Endothelial cell (in vitro differentiated cells): Measurements from ENCODE around the gene KMT2E. TPM values are rescaled to one million over a fixed set of nuclear protein-coding genes. Genes with fewer than 3 reads are reported as not detected.

Source experiments
- DNase-seq: peaks from one replicate; pipeline ENCODE4 v3.0.0; 2021; ENCODE audit warnings: low spot score
- H3K27ac Mint-ChIP-seq: one replicate; pipeline ENCODE4 v1.8.0; 2021; ENCODE audit warnings: mixed read lengths, inconsistent platforms; ENCODE audit not compliant: unreplicated experiment
- H3K27me3 Mint-ChIP-seq: one replicate; pipeline ENCODE4 v1.8.0; 2021; ENCODE audit warnings: mild to moderate bottlenecking, moderate library complexity, mixed read lengths, inconsistent platforms; ENCODE audit not compliant: unreplicated experiment
- H3K36me3 Mint-ChIP-seq: one replicate; pipeline ENCODE4 v1.8.0; 2021; ENCODE audit warnings: mild to moderate bottlenecking, low read depth, mixed read lengths, inconsistent platforms; ENCODE audit not compliant: unreplicated experiment
- H3K4me1 Mint-ChIP-seq: one replicate; pipeline ENCODE4 v1.8.0; 2021; ENCODE audit warnings: mild to moderate bottlenecking, mixed read lengths, inconsistent platforms; ENCODE audit not compliant: unreplicated experiment
- H3K4me3 Mint-ChIP-seq: one replicate; pipeline ENCODE4 v1.8.0; 2021; ENCODE audit warnings: mild to moderate bottlenecking, mixed read lengths, inconsistent platforms; ENCODE audit not compliant: unreplicated experiment
- H3K9me3 Mint-ChIP-seq: one replicate; pipeline ENCODE4 v1.8.0; 2021; ENCODE audit warnings: mixed read lengths, inconsistent platforms; ENCODE audit not compliant: unreplicated experiment
- total RNA-seq: library from RNA; stranded (reverse); fragmentation: NEBNext Ultra II Directional; extraction: Animal tissue kit (Norgen Biotek cat#: 25700); gene quantifications from one replicate; pipeline ENCODE4 v1.2.1, GENCODE V29; 2021; ENCODE audit not compliant: unreplicated experiment
- TF ChIP-seq, protein P1 (sequence below): fragments of 200-600 bp; sonication (generic); IDR thresholded peaks from one replicate; pipeline ENCODE4 v1.5.0; 2021; ENCODE audit warnings: antibody characterized with exemption; ENCODE audit not compliant: unreplicated experiment

Gene KMT2E
- total RNA-seq, 1 donor from 2014 or later = 71.0 TPM

DNA sequence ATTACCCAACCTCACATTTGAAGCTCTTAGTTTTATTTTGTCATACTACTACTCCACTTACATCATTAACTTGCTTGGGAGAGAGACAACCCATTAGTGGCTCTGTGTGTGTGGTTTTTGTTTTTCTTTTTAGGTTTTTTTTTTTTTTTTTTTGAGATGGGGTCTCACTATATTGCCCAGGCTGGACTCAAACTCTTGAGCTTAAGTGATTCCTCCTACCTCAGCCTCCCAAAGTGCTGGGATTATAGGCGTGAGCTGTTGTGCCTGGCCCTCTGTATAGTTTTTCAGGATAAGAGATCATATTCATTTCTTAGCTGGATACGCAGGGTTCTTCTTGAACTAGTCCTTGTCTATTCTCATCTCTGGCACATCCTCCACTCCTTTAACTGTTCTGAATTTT lies 41.1 kb downstream of the KMT2E start:
- Mint-ChIP-seq H3K27ac (no peak overlapping the region), H3K36me3 (peaks cover 13% of the 10 kb centered on the region), H3K27me3 (no peaks in the 10 kb centered on the region), H3K9me3 (no peaks in the 10 kb centered on the region), H3K4me1 (peaks cover 3% of the 10 kb centered on the region), H3K4me3 (no peak overlapping the region)
- DNase-seq = no peak
- TF ChIP-seq, protein P1, sequence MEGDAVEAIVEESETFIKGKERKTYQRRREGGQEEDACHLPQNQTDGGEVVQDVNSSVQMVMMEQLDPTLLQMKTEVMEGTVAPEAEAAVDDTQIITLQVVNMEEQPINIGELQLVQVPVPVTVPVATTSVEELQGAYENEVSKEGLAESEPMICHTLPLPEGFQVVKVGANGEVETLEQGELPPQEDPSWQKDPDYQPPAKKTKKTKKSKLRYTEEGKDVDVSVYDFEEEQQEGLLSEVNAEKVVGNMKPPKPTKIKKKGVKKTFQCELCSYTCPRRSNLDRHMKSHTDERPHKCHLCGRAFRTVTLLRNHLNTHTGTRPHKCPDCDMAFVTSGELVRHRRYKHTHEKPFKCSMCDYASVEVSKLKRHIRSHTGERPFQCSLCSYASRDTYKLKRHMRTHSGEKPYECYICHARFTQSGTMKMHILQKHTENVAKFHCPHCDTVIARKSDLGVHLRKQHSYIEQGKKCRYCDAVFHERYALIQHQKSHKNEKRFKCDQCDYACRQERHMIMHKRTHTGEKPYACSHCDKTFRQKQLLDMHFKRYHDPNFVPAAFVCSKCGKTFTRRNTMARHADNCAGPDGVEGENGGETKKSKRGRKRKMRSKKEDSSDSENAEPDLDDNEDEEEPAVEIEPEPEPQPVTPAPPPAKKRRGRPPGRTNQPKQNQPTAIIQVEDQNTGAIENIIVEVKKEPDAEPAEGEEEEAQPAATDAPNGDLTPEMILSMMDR = no peak

DNA sequence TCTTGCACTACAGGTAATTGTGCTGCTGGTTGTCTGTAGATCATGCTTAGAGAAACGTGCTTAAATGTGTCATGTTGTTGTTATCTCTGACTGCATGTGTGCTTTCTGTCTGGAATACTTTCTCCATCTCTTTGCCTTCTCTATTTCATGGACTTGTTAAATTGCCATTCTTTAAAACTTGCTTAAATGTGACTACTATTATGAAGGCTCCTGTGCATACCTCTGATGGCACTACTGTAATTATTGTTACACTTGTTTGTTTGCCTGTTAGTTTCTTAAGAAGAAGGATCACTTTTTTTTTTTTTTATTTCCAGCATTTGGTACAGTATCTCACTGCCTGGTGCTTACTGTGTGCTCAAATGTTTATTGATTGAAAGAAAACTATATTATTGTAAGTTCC lies 41.6 kb downstream of the KMT2E start:
- Mint-ChIP-seq H3K27ac (no peak overlapping the region), H3K9me3 (no peaks in the 10 kb centered on the region), H3K36me3 (peaks cover 13% of the 10 kb centered on the region), H3K4me1 (peaks cover 3% of the 10 kb centered on the region), H3K4me3 (no peak overlapping the region), H3K27me3 (no peaks in the 10 kb centered on the region)
- DNase-seq = no peak
- TF ChIP-seq, protein P1 = no peak

DNA sequence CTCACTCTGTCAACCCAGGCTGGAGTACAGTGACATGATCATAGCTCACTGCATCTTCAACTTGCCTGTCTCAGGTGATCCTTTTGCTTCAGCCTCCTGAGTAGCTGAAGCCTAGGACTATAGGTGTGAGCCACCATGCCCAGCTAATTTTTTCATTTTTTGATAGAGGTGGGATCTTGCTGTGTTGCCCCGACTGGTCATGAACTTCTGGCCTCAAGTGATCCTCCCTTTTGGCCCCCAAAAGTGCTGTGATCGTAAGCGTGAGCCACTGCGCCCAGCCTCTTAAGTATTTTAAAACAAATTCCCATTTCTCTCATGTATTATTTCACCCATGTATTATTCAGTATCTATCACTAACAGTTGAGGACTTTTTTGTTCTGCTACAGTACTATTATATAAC lies 43.5 kb downstream of the KMT2E start:
- H3K4me1 Mint-ChIP-seq = no peaks in the 10 kb centered on the region
- no peaks in the 10 kb centered on the region for H3K9me3 Mint-ChIP-seq
- H3K27me3 Mint-ChIP-seq = no peaks in the 10 kb centered on the region
- no peaks in the 10 kb centered on the region for H3K36me3 Mint-ChIP-seq
- TF ChIP-seq, protein P1 = no peak
- DNase-seq = no peak
- H3K4me3 Mint-ChIP-seq = no peak overlapping the region
- H3K27ac Mint-ChIP-seq = no peak overlapping the region

DNA sequence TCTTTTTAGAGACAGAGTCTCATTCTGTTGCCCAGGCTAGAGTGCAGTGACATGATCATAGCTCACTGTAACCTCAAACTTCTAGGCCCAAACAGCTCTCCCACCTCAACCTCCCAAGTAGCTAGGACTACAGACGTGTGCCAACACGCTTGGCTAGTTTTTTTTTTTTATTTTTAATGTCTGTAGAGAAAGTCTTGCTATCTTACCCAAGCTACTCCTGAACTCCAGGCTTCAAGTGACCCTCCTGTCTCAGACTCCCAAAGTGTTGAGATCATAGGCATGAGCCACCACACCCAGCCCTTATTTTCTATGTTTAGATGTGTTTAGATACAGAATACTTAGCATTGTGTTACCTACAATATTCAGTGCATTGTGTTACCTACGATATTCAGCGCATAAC lies 46.4 kb downstream of the KMT2E start:
- no peak overlapping the region for H3K27ac Mint-ChIP-seq
- DNase-seq = no peak
- no peak overlapping the region for H3K4me3 Mint-ChIP-seq
- no peaks in the 10 kb centered on the region for H3K27me3 Mint-ChIP-seq
- no peaks in the 10 kb centered on the region for H3K9me3 Mint-ChIP-seq
- TF ChIP-seq, protein P1 = no peak
- peaks cover 3% of the 10 kb centered on the region for H3K36me3 Mint-ChIP-seq
- H3K4me1 Mint-ChIP-seq = no peaks in the 10 kb centered on the region

DNA sequence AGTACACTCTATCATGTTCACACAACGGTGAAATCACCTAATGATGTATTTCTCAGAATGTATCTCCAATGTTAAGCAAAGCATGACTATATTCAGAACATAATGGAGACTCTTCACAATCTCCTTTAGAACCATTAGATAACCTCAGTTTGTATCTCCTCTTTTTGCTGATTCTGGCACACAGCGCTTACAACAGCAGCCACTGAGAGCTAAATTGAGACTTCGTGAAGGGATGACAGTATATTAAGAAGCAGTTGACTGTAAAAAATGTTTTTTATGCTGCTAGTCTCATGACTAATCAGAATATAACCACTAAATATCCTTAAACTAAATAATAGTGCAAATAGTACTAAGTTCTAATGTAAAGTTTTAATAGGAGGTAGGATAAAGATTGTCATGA lies 46.9 kb downstream of the KMT2E start:
- no peak overlapping the region for H3K4me3 Mint-ChIP-seq

More for the DNA sequence above, 46.9 kb downstream of the KMT2E start:
- Mint-ChIP-seq H3K4me1 (no peaks in the 10 kb centered on the region), H3K27me3 (no peaks in the 10 kb centered on the region), H3K36me3 (peaks cover 3% of the 10 kb centered on the region), H3K9me3 (no peaks in the 10 kb centered on the region), H3K27ac (no peak overlapping the region)
- TF ChIP-seq, protein P1 = no peak
- DNase-seq = no peak
